ENCODE results near the gene LNX2.

Gene LNX2

DNA sequence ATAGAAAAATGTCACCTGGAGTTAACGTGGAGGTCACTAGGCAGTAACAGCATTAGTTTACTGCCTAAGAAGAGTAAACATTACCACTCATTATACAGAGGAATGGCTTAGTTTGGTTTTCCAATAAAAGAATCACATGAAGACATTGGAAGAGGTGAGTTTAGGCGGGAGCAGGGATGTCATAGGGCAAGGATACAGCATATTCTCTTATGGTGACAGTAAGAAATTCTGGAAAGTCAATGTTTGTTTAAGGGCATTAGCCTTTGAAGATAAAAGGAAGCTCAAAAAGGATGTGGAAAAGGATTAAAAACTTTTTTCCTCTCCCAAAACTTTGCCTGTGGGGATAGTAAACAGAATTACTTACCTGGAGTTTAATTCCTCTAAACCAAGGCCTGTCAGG, 5.5 kb upstream of the LNX2 start:
- H3K9ac ChIP-seq (ENCODE audit: low read depth, low read length) = no peak overlapping the region
- no peak overlapping the region for H3K4me3 ChIP-seq (ENCODE audit: low read depth in 1 of 2, low read length in 2 of 2)
- H3K9me3 ChIP-seq (ENCODE audit: insufficient read depth, low read length, severe bottlenecking) = no peaks in the 10 kb centered on the region
- H3K4me2 ChIP-seq (ENCODE audit: insufficient read depth, low read length) = 0 out of 2 replicates have a peak overlapping the region, but pooled peaks have one; percentile 95
- H4K20me1 ChIP-seq (ENCODE audit: insufficient read depth, low read length) = peaks cover 54% of the 10 kb centered on the region
- no peak overlapping the region for H2AFZ ChIP-seq (ENCODE audit: low read depth, low read length)
- TF ChIP-seq, protein P1, sequence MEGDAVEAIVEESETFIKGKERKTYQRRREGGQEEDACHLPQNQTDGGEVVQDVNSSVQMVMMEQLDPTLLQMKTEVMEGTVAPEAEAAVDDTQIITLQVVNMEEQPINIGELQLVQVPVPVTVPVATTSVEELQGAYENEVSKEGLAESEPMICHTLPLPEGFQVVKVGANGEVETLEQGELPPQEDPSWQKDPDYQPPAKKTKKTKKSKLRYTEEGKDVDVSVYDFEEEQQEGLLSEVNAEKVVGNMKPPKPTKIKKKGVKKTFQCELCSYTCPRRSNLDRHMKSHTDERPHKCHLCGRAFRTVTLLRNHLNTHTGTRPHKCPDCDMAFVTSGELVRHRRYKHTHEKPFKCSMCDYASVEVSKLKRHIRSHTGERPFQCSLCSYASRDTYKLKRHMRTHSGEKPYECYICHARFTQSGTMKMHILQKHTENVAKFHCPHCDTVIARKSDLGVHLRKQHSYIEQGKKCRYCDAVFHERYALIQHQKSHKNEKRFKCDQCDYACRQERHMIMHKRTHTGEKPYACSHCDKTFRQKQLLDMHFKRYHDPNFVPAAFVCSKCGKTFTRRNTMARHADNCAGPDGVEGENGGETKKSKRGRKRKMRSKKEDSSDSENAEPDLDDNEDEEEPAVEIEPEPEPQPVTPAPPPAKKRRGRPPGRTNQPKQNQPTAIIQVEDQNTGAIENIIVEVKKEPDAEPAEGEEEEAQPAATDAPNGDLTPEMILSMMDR (IDR thresholded peaks at IDR 0.05; ENCODE audit: borderline replicate concordance, extremely low read depth, low read length, poor library complexity, severe bottlenecking) = no peak
- TF ChIP-seq EZH2 (IDR thresholded peaks at IDR 0.05; ENCODE audit: borderline replicate concordance, low read depth, low read length, severe bottlenecking) = no peak
- DNase-seq (no peak), ATAC-seq (ENCODE audit: insufficient read depth, low read depth) (no peak)
- H3K27ac ChIP-seq (ENCODE audit: low read length) = no peak overlapping the region
- H3K36me3 ChIP-seq (ENCODE audit: insufficient read depth, low read length) = peaks cover 54% of the 10 kb centered on the region
- peaks cover 98% of the 10 kb centered on the region for H3K79me2 ChIP-seq (ENCODE audit: insufficient read depth, low read length)
- H3K27me3 ChIP-seq (ENCODE audit: insufficient read depth, low read length, poor library complexity) = no peaks in the 10 kb centered on the region
- peaks cover 45% of the 10 kb centered on the region for H3K4me1 ChIP-seq (ENCODE audit: insufficient read depth, low read length)

DNA sequence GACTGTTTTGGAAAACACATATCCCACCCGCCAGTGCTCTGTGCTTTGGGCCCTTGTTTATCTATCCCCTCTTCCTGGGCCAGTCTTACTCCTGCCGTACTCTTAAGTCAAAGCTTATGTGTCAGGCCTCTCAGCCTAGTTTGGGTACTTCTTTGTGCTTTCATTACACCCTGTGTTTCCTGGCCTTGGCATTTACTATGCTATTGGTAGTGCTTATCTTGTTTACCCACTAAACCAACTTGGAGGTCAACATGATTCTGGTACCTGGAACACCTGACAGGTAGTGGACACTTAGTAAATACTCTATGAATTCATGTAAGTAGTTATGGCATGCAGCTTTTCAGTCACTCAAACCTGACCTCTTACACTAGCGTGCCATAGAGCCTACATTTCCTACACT, 3.7 kb upstream of the LNX2 start:
- no peak for ATAC-seq (ENCODE audit: insufficient read depth, low read depth)
- no peaks in the 10 kb centered on the region for H3K9me3 ChIP-seq (ENCODE audit: insufficient read depth, low read length, severe bottlenecking)
- TF ChIP-seq EZH2 (IDR thresholded peaks at IDR 0.05; ENCODE audit: borderline replicate concordance, low read depth, low read length, severe bottlenecking) = no peak
- TF ChIP-seq, protein P1 (IDR thresholded peaks at IDR 0.05; ENCODE audit: borderline replicate concordance, extremely low read depth, low read length, poor library complexity, severe bottlenecking) = no peak
- H3K9ac ChIP-seq (ENCODE audit: low read depth, low read length) = no peak overlapping the region
- H3K27me3 ChIP-seq (ENCODE audit: insufficient read depth, low read length, poor library complexity) = no peaks in the 10 kb centered on the region
- H3K36me3 ChIP-seq (ENCODE audit: insufficient read depth, low read length) = peaks cover 49% of the 10 kb centered on the region
- no peak for DNase-seq
- peak overlapping the region; percentile 95; the same call in 1 of the 2 replicates for H3K4me2 ChIP-seq (ENCODE audit: insufficient read depth, low read length)
- no peak overlapping the region for H2AFZ ChIP-seq (ENCODE audit: low read depth, low read length)
- H3K4me3 ChIP-seq (ENCODE audit: low read depth in 1 of 2, low read length in 2 of 2) = peak overlapping the region in 1 of 2 experiments; percentile 86; a peak in 1 of 4 replicates
- no peak overlapping the region for H3K27ac ChIP-seq (ENCODE audit: low read length)
- peaks cover 53% of the 10 kb centered on the region for H4K20me1 ChIP-seq (ENCODE audit: insufficient read depth, low read length)
- H3K4me1 ChIP-seq (ENCODE audit: insufficient read depth, low read length) = peaks cover 52% of the 10 kb centered on the region
- H3K79me2 ChIP-seq (ENCODE audit: insufficient read depth, low read length) = peaks cover 96% of the 10 kb centered on the region

DNA sequence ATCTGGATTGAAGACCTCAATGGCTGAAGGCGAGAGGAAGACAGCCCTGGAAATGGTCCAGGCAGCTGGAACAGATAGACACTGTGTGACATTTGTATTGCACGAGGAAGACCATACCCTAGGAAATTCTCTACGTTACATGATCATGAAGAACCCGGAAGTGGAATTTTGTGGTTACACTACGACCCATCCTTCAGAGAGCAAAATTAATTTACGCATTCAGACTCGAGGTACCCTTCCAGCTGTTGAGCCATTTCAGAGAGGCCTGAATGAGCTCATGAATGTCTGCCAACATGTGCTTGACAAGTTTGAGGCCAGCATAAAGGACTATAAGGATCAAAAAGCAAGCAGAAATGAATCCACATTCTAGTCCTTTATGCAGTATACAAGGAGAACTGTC, 2.6 kb upstream of the LNX2 start:
- ATAC-seq (ENCODE audit: insufficient read depth, low read depth) = no peak

More for the DNA sequence above, 2.6 kb upstream of the LNX2 start:
- no peak for DNase-seq
- H3K36me3 ChIP-seq (ENCODE audit: insufficient read depth, low read length) = peaks cover 41% of the 10 kb centered on the region
- H4K20me1 ChIP-seq (ENCODE audit: insufficient read depth, low read length) = peaks cover 60% of the 10 kb centered on the region
- H3K4me3 ChIP-seq (ENCODE audit: low read depth in 1 of 2, low read length in 2 of 2) = peak overlapping the region; percentile 86 to 95; a peak in 3 of 4 replicates
- TF ChIP-seq, protein P1 (IDR thresholded peaks at IDR 0.05; ENCODE audit: borderline replicate concordance, extremely low read depth, low read length, poor library complexity, severe bottlenecking) = no peak
- no peak for TF ChIP-seq EZH2 (IDR thresholded peaks at IDR 0.05; ENCODE audit: borderline replicate concordance, low read depth, low read length, severe bottlenecking)
- H3K4me1 ChIP-seq (ENCODE audit: insufficient read depth, low read length) = peaks cover 64% of the 10 kb centered on the region
- H3K9me3 ChIP-seq (ENCODE audit: insufficient read depth, low read length, severe bottlenecking) = no peaks in the 10 kb centered on the region
- peak overlapping the region; percentile 85 for H3K9ac ChIP-seq (ENCODE audit: low read depth, low read length)
- no peaks in the 10 kb centered on the region for H3K27me3 ChIP-seq (ENCODE audit: insufficient read depth, low read length, poor library complexity)
- peak overlapping the region; percentile 95 for H3K4me2 ChIP-seq (ENCODE audit: insufficient read depth, low read length)
- peaks cover 96% of the 10 kb centered on the region for H3K79me2 ChIP-seq (ENCODE audit: insufficient read depth, low read length)
- 0 out of 2 replicates have a peak overlapping the region, but pooled peaks have one; percentile 18 for H3K27ac ChIP-seq (ENCODE audit: low read length)
- no peak overlapping the region for H2AFZ ChIP-seq (ENCODE audit: low read depth, low read length)
